Stomach (tissue), 9 donors: Measurements from ENCODE around the gene OSTM1. TPM values are rescaled to one million over a fixed set of nuclear protein-coding genes. Genes with fewer than 3 reads are reported as not detected.
"Not testable (repeated sequence)": the region's sequence is repeated elsewhere in the genome, so short reads cannot be mapped to it uniquely, and the experiment has no call there.

Experiments used
- DNase-seq, 2 donors: peaks; one replicate each; pipeline versions ENCODE4 v3.0.0 to v3.0.0-alpha.2; 2013 to 2019
- H3K27ac ChIP-seq, 5 donors: fragments of 200-600 bp in 4 of 5; sonication (generic) in 4 of 5; one replicate each; pipeline ENCODE4 v1.5.1; 2013 to 2019; ENCODE audit warnings: mild to moderate bottlenecking in 1 of 5, moderate library complexity in 1 of 5
- H3K27me3 ChIP-seq, 3 donors: fragments of 200-600 bp; sonication (generic); one replicate each; pipeline ENCODE4 v1.5.1; 2017 to 2019; ENCODE audit warnings: mixed run types in 1 of 3
- H3K36me3 ChIP-seq, 4 donors: fragments of 200-600 bp; sonication (generic); 1 replicate in 3 of 4; 2 replicates in 1 of 4; pipeline ENCODE4 v1.5.1; 2016 to 2019
- H3K4me1 ChIP-seq, 4 donors: fragments of 200-600 bp; sonication (generic); one replicate each; pipeline ENCODE4 v1.5.1; 2016 to 2019
- H3K4me3 ChIP-seq, 4 donors: fragments of 200-600 bp; sonication (generic) in 3 of 4; one replicate each; pipeline ENCODE4 v1.5.1; 2016 to 2019; ENCODE audit warnings: mild to moderate bottlenecking in 1 of 4
- H3K9me3 ChIP-seq, 4 donors: fragments of 200-600 bp; sonication (generic); one replicate each; pipeline ENCODE4 v1.5.1; 2016 to 2019
- CTCF ChIP-seq, 7 experiments: fragments of 450-650 bp in 4 of 7; fragments of 200-600 bp in 3 of 7; sonication (generic) in 3 of 7; IDR thresholded peaks; one replicate each; pipeline ENCODE4 v1.5.1; 2016 to 2019; ENCODE audit warnings: antibody characterized with exemption in 7 of 7, control low read depth in 2 of 7, mild to moderate bottlenecking in 1 of 7
- EP300 ChIP-seq: sonication (generic); formaldehyde crosslinking; IDR thresholded peaks from one replicate; pipeline ENCODE4 v1.6.1; 2017; ENCODE audit warnings: antibody characterized with exemption
- POLR2A ChIP-seq, 4 donors: fragments of 450-650 bp; IDR thresholded peaks; one replicate each; pipeline ENCODE4 v1.6.1; 2016; ENCODE audit warnings: antibody characterized with exemption in 4 of 4, control low read depth in 2 of 4, mild to moderate bottlenecking in 1 of 4, moderate library complexity in 1 of 4
- POLR2AphosphoS5 ChIP-seq, 3 donors: sonication (generic); formaldehyde crosslinking; IDR thresholded peaks; one replicate each; pipeline ENCODE4 v1.6.1; 2016; ENCODE audit warnings: antibody characterized with exemption in 3 of 3
- WGBS, 5 donors: extraction: QIAGEN DNeasy Blood & Tissue Kit in 3 of 5; methylation state at CpG; one replicate each; pipeline versions ENCODE4 v1.1.5 to v1.1.7; 2013 to 2018; 5-methylcytosine and 5-hydroxymethylcytosine counted together
- intact Hi-C: fragments of 100-400 bp; cut with DNase I; formaldehyde crosslinking; loops from one replicate; pipeline ENCODE4 v1.15.1; 2023; ENCODE audit warnings: low total_unique reads
- polyA plus RNA-seq, 3 donors: library from polyadenylated mRNA; stranded (reverse); fragments of 200-250 nt; gene quantifications; one replicate each; pipeline ENCODE4 v1.2.3, GENCODE V29; 2013
- total RNA-seq, 5 donors: library from RNA; depleted of rRNA; stranded (reverse); fragments of >200 nt; gene quantifications; one replicate each; pipeline versions ENCODE4 v1.1.0 to v1.2.3, GENCODE V29; 2014 to 2016
- donor health status: healthy with polysubstance abuse.
- donor health status: Bipolar disorder and iron deficiency.
- donor health status: healthy.

Gene OSTM1
- total and polyA plus RNA-seq, 8 donors, result 6.0 to 420 (median 19.6) TPM

GRCh38 chr6:108002365-108003221 is 71.9 kb downstream of the OSTM1 start:
- Histone ChIP-seq H3K4me1 (peaks cover 0 to 9% (median 0%) of the 10 kb centered on the region in 4 donors), H3K27ac (peak overlapping the region; percentile 16 to 72 (median 54)), H3K9me3 (no peaks in the 10 kb centered on the region), H3K36me3 (no peaks in the 10 kb centered on the region), H3K27me3 (no peaks in the 10 kb centered on the region), H3K4me3 (no peak overlapping the region)
- TF ChIP-seq CTCF (IDR thresholded peaks at IDR 0.05), result no peak
- no peak for TF ChIP-seq POLR2A (IDR thresholded peaks at IDR 0.05)
- TF ChIP-seq POLR2AphosphoS5 (IDR thresholded peaks at IDR 0.05), result no peak
- TF ChIP-seq EP300, result no peak
- peak; percentile 31 to 84 for DNase-seq
- WGBS, 5 donors, result 23 to 41% (median 28%) methylated on average over 9 of the region's 9 CpGs
- intact Hi-C loops, result no loop called here

GRCh38 chr6:108001696-108002231 is 72.8 kb downstream of the OSTM1 start:
- WGBS, 5 donors, result 68 to 88% (median 80%) methylated on average over 7 of the region's 7 CpGs
- H3K36me3 ChIP-seq, result no peaks in the 10 kb centered on the region
- peak in 1 of 2 donors; percentile 12 for DNase-seq
- H3K9me3 ChIP-seq, result no peaks in the 10 kb centered on the region
- no peaks in the 10 kb centered on the region for H3K27me3 ChIP-seq
- no peak overlapping the region for H3K4me3 ChIP-seq
- H3K4me1 ChIP-seq, result peaks cover 0 to 9% (median 0%) of the 10 kb centered on the region in 4 donors
- intact Hi-C loops, result no loop called here
- H3K27ac ChIP-seq, result peak overlapping the region; percentile 43 to 72 (median 66)
- TF ChIP-seq EP300 (no peak), POLR2A (IDR thresholded peaks at IDR 0.05) (no peak), CTCF (IDR thresholded peaks at IDR 0.05) (no peak), POLR2AphosphoS5 (IDR thresholded peaks at IDR 0.05) (no peak)

GRCh38 chr6:108000259-108000658 is 74.3 kb downstream of the OSTM1 start:
- H3K9me3 ChIP-seq, H3K36me3 ChIP-seq, H3K27me3 ChIP-seq, intact Hi-C loops, DNase-seq, H3K4me1 ChIP-seq, H3K4me3 ChIP-seq, H3K27ac ChIP-seq: not testable (repeated sequence)
- 93 to 98% (median 96%) methylated on average over 5 of the region's 5 CpGs for whole genome bisulfite sequencing, 5 donors

- no peak overlapping the region for H3K27ac ChIP-seq
- no peaks in the 10 kb centered on the region for H3K27me3 ChIP-seq
- no peak for TF ChIP-seq CTCF (IDR thresholded peaks at IDR 0.05)
- TF ChIP-seq EP300, result no peak
- no peak for TF ChIP-seq POLR2AphosphoS5 (IDR thresholded peaks at IDR 0.05)
- no peak for TF ChIP-seq POLR2A (IDR thresholded peaks at IDR 0.05)
- no peaks in the 10 kb centered on the region for H3K9me3 ChIP-seq
- H3K4me3 ChIP-seq, result no peak overlapping the region
- intact Hi-C loops, result no loop called here
- no peak for DNase-seq
- peaks cover 0 to 9% (median 0%) of the 10 kb centered on the region in 4 donors for H3K4me1 ChIP-seq
- no peaks in the 10 kb centered on the region for H3K36me3 ChIP-seq
These were observed 75.2 kb downstream of the OSTM1 start for GRCh38 chr6:107999341-107999740.
